Muscle layer of colon (tissue), 2 donors: ENCODE measurements around the gene ELAC2.

ENCODE experiments used
- H3K27ac ChIP-seq: one replicate; pipeline ENCODE4 v1.7.0; 2013; ENCODE audit warnings: low read depth, mild to moderate bottlenecking, low read length, moderate library complexity
- H3K27me3 ChIP-seq, 2 donors: one replicate each; pipeline ENCODE4 v1.7.0; 2013; ENCODE audit warnings: low read length in 2 of 2, mild to moderate bottlenecking in 2 of 2; ENCODE audit not compliant: insufficient read depth in 2 of 2, control insufficient read depth in 1 of 2
- H3K36me3 ChIP-seq: one replicate; pipeline ENCODE4 v1.7.0; 2013; ENCODE audit warnings: mild to moderate bottlenecking, low read length; ENCODE audit not compliant: insufficient read depth
- H3K4me1 ChIP-seq: one replicate; pipeline ENCODE4 v1.7.0; 2013; ENCODE audit warnings: mild to moderate bottlenecking, low read length; ENCODE audit not compliant: insufficient read depth
- H3K4me3 ChIP-seq, 2 donors: one replicate each; pipeline ENCODE4 v1.7.0; 2013; ENCODE audit warnings: low read length in 2 of 2, low read depth in 1 of 2, mild to moderate bottlenecking in 1 of 2, moderate library complexity in 1 of 2
- H3K9ac ChIP-seq: one replicate; pipeline ENCODE4 v1.7.0; 2013; ENCODE audit warnings: low read length
- H3K9me3 ChIP-seq: one replicate; pipeline ENCODE4 v1.7.0; 2013; ENCODE audit warnings: mild to moderate bottlenecking, low read length
- donor health status: abdominal sarcoma.
- donor health status: Adenocarcinoma of cecum.

ELAC2 gene

DNA sequence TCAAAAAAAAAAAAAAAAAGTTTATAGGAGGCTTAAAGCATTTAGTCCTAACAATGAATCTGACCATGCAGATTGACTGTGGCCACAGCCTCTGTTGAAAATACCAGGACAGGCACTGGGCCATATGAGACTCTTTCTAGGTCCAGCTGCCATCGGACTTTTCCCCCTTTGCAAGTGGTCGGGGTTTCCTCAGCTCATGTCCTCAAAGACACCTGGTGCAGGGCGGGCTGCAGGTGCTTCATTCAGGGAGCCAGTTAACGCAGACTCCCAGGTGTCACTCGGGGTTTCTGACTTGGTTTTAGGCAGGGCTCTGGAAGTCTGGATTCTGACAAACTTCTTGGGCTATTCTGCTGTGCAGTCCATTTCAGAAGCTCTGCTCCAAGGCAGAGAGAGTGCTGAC lies 20.9 kb downstream of the ELAC2 start:
- Histone ChIP-seq H3K4me3 (no peak overlapping the region), H3K9ac (no peak overlapping the region), H3K27me3 (no peaks in the 10 kb centered on the region), H3K9me3 (no peaks in the 10 kb centered on the region), H3K36me3 (peaks cover 92% of the 10 kb centered on the region), H3K27ac (no peak overlapping the region), H3K4me1 (no peaks in the 10 kb centered on the region)

DNA sequence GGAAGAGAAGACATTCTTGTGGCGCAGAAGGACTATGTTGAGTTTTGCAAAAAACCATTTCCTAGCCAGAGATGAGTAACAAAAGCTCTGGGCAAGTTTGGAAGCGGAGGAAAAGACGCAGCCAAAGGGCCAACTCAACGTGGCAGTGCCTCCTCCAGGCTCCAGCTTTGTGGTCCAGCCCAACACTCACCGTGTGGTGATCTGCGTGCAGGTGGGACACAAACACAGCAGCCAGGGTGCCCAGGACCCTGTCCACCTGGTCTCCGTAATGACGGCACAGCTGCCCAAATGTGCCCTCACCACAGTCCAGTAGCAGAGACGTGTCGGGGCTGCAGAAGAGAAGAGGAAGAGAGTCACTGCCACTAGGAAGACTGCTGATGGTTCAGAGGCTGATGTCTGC lies 21.5 kb downstream of the ELAC2 start:
- peaks cover 93% of the 10 kb centered on the region for H3K36me3 ChIP-seq
- no peaks in the 10 kb centered on the region for H3K9me3 ChIP-seq
- H3K27ac ChIP-seq: no peak overlapping the region
- no peak overlapping the region for H3K9ac ChIP-seq
- H3K27me3 ChIP-seq: no peaks in the 10 kb centered on the region
- H3K4me3 ChIP-seq: no peak overlapping the region
- no peaks in the 10 kb centered on the region for H3K4me1 ChIP-seq

DNA sequence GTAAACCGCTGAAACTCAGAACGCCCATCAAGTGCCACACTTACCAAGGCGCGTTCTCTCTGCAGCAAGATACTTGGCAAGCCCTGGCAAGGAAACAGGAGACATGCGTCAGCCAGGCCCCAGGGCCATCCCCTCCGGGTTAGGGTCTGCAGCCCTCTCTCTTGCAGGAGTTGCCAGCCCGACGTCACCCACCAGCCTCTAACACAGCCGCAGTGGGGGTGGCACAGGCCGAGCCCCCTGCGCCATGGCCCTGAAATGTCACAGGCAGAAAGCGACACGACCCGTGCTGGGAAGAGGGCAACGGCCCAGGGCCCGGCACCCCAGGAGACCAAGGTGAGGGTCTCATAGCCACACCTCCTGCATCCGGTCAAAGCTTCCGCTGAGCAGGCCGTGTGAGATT lies 21.9 kb downstream of the ELAC2 start:
- Histone ChIP-seq H3K4me1 (no peaks in the 10 kb centered on the region), H3K36me3 (peaks cover 92% of the 10 kb centered on the region), H3K9me3 (no peaks in the 10 kb centered on the region), H3K9ac (no peak overlapping the region), H3K27ac (no peak overlapping the region), H3K27me3 (no peaks in the 10 kb centered on the region), H3K4me3 (no peak overlapping the region)

DNA sequence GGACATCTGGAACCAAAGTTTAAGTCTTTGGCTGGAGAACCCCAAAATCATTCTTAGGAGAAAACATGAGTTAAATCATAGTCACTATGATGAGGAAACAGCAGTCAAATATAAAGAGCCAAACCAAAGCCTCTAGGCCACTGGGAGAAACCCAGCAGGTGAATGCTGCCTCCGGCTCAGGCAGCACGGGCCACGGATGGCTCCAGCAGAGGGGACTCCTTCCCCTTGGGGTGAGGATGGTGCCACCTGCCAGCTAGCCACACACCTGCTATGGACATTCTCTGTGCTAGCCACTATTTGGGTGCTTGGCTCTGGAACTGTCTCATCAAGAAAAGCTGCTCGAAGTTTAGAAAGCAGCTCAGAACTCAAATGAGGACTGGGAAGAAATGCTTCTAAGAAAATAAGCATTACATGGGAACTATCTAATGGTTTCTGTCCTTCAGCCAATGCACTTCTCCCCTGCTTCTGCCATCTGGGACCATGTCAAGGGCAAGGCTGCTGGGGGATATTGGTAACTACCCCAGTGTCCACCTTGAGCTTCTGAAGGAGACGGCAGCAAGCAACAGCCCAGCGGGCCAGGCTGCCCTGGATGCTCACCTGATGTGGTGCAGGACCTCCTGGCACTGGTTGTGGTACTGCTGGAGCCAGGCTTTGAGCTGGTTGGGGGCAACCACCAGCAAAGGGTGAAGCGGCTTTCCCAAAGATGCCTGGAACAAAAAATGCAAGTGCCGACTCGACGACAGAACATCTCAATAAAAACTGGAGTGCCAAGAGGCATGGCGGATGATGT lies 22.5 kb downstream of the ELAC2 start:
- Histone ChIP-seq H3K9me3 (no peaks in the 10 kb centered on the region), H3K4me3 (no peak overlapping the region), H3K27me3 (no peaks in the 10 kb centered on the region), H3K9ac (no peak overlapping the region), H3K4me1 (no peaks in the 10 kb centered on the region), H3K36me3 (peaks cover 89% of the 10 kb centered on the region), H3K27ac (no peak overlapping the region)

DNA sequence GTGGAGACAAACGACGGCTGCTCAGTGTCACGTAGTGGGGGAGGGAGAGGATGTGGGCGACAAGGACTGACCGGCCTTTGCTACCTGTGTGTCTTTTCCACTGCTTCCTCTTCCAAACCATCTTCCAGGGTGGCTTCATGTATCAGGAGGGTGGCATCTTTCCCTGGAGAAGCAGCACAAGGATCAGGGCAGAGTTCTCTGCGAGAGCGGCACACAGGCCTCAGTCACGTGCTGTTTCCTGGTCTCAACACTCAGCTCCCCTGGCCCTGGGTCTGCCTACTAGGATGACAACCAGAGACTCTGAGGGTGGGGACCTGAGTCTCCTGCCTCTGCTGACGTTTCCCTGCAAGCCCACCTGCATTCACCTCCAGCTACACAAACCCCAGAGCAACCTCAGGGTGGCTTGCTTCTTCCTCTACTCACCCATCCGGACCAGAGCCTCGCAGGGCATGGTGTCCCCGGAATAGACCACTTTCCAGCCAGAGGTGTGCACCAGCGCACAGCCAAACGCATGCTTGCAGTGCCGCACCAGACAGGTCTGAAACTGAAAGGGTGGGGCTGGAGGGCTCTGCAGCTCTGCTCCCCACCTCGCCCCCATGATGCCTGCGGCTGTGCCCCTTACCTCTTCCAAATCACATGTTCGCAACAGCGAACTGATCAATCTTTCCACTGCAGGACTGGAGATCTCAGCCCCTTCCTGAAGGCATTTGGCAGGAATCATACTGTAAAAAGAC lies 23.3 kb downstream of the ELAC2 start:
- Histone ChIP-seq H3K4me1 (no peaks in the 10 kb centered on the region), H3K27me3 (no peaks in the 10 kb centered on the region), H3K9ac (no peak overlapping the region), H3K27ac (no peak overlapping the region), H3K9me3 (no peaks in the 10 kb centered on the region), H3K4me3 (no peak overlapping the region), H3K36me3 (peaks cover 87% of the 10 kb centered on the region)

DNA sequence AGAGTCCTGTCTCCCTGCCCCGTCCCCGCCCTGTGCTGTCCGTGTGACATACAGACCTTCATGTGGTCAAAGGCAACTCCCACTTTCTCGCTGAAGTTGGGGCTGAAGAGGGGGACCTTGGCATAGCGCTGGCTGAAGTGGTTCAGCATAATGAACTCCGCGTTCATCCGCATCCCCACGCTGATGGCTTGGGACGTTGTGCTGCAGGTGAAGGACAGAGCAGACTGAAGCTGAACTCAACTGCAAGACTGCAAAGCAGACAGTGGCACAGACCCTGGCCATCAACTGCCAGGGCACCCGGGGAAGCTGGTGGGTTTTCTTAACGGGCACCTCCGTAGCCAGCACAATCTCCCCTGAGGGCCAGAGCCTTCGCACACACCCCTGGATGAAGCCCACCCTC lies 24.2 kb downstream of the ELAC2 start:
- peaks cover 78% of the 10 kb centered on the region for H3K36me3 ChIP-seq
- no peaks in the 10 kb centered on the region for H3K9me3 ChIP-seq
- no peaks in the 10 kb centered on the region for H3K4me1 ChIP-seq
- H3K9ac ChIP-seq: no peak overlapping the region
- no peak overlapping the region for H3K27ac ChIP-seq
- no peak overlapping the region for H3K4me3 ChIP-seq
- no peaks in the 10 kb centered on the region for H3K27me3 ChIP-seq

DNA sequence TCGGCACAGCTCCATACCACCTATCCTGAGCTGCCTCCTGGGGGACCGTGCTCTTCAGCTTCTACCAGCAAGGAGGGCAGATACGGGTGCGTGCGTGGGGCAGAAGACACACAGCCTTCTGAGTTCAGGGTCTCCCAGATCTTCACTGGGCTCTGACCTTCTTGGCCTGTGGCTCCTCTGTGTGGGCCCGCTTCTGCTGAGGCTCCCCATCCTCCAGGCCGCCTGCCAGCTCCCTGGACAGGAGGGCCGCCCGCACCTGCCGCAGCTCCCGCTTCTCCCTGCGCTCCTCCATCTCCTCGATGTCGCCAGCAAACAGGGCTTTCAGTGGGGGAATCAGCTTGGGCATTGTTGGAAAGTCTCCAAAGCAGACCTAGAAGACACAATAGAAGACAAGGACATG lies 25.2 kb downstream of the ELAC2 start:
- peaks cover 69% of the 10 kb centered on the region for H3K36me3 ChIP-seq
- H3K9me3 ChIP-seq: no peaks in the 10 kb centered on the region
- no peak overlapping the region for H3K4me3 ChIP-seq
- H3K4me1 ChIP-seq: no peaks in the 10 kb centered on the region
- H3K27ac ChIP-seq: no peak overlapping the region
- no peak overlapping the region for H3K9ac ChIP-seq
- no peaks in the 10 kb centered on the region for H3K27me3 ChIP-seq

DNA sequence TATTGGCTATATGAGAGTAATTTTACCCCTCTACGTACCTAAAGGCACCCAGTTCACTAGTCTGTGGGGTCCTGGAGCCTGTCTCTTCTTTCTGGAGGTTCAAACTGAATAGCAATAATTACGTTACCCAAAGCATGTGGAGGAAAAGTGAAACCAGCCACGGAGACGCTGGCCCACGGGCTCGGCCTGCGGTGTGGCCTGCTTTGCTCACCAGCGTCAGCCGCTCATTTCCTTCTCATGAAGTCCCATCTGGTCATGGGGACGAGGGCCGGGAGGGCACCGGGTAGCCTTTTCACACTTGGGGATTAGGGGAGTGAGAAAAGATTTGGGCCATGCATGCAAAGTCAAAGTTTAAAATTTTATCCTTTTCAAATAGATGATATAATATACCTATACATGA lies 26.9 kb downstream of the ELAC2 start:
- Histone ChIP-seq H3K4me1 (no peaks in the 10 kb centered on the region), H3K9ac (no peak overlapping the region), H3K4me3 (no peak overlapping the region), H3K36me3 (peaks cover 51% of the 10 kb centered on the region), H3K9me3 (no peaks in the 10 kb centered on the region), H3K27ac (no peak overlapping the region), H3K27me3 (no peaks in the 10 kb centered on the region)

DNA sequence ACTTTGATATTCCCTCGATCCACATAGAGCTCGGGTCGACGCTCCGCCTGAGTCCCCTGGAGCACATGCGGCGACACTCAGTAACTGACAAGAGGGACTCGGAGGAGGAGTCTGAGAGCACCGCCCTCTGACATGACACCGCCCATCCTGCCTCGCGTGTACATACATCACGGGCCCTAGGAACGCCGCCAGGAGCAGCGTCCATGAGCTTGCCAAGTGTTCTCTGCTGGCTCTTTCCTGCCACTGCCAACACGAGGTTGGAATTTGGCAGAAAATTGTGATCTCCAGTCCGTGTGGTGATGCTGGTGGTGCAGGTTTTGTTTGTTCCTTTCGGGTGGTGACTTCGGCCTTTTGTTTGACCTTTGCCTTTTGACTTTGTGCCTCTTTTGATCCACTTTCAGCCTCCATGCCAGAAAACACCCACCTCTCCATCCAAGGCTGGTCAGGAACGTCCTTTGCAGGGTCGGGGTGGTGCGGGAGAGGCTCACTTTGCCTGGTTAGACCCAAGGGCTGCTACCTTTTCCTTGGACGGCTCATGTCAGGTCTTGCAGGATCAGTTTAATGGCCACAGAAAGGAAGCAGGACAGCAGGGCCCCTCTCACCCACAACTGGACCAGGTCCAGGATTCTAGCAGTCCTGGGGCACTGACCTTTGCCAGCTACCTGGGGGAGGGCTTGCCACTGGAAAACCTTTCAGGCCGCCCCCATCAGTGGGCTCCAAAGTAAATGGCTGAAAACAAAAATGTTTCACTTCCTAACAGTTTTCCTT lies 27.6 kb downstream of the ELAC2 start:
- Histone ChIP-seq H3K27me3 (no peaks in the 10 kb centered on the region), H3K36me3 (peaks cover 44% of the 10 kb centered on the region), H3K27ac (no peak overlapping the region), H3K4me1 (no peaks in the 10 kb centered on the region), H3K9me3 (no peaks in the 10 kb centered on the region), H3K9ac (no peak overlapping the region), H3K4me3 (no peak overlapping the region)

DNA sequence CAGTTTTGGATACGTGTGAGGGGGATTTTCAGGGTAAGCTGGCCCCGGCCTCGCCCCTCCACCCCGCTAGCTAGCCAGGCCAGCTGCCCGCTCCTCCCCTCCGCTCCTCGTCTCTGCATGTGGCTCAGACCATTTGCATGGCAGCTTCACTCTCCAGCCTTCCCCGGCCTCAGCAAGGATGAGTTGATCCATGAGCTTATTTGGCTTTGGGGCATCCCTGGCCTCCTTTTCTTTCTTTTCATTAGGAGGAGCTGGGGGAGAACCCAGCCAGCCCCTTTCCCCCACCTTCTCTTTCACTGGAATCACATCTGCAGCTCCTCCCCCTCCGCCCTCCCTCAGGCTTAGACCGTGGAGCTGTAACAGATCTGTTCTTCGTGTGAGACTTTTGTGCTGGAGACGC lies 30.7 kb downstream of the ELAC2 start:
- Histone ChIP-seq H3K27ac (no peak overlapping the region), H3K9me3 (no peaks in the 10 kb centered on the region), H3K27me3 (no peaks in the 10 kb centered on the region), H3K36me3 (peaks cover 15% of the 10 kb centered on the region), H3K4me3 (no peak overlapping the region), H3K4me1 (peaks cover 6% of the 10 kb centered on the region), H3K9ac (no peak overlapping the region)

DNA sequence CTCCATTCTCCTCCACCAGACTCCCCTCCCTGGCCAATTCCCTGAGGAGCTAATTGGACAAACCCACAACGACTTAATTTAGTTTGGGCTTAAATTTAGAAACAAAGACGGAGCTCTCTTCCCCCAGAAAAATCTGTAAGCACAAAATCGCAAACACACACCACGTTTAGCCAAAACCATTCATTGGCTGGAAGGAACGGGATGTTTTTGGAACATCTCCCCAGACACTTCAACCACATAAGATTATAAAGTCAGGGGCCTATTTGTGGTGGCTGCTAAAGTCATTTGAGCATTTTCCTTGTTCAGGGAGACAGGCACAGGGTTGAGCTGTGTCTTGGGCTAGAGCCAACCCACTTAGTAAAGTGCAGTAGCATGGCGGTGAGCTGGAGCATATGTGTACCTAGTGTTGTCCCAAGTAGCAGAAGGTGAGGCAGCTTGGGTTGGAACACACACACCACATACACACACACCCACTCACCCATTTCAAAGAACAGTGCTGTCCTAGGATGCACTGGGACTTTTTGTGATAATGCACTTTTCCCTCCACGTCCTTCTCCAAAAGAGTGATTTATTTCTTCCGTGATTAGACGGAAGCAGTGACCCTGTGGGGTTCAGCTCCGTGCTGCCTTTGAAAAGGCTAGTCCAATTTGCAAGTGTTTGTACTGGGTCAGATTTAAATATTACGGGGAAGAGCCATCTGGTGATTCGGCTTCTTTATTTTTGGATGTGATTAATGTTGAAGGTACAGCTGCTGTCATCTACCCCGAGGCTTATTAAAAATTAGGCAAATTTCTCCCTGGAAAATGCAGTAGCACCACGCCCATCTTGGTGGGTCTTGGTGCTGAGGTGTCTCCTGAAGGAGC lies 32.2 kb downstream of the ELAC2 start:
- H3K4me1 ChIP-seq: peaks cover 6% of the 10 kb centered on the region
- H3K27ac ChIP-seq: no peak overlapping the region
- no peaks in the 10 kb centered on the region for H3K27me3 ChIP-seq
- H3K4me3 ChIP-seq: no peak overlapping the region
- H3K9me3 ChIP-seq: no peaks in the 10 kb centered on the region
- H3K9ac ChIP-seq: no peak overlapping the region
- peaks cover 6% of the 10 kb centered on the region for H3K36me3 ChIP-seq
